COLO829 (cell line): ENCODE data around the gene ELFN1.
A peak's percentile ranks its signal among the peaks of the same experiment; 100 is the strongest.

Experiments
- DNase-seq: peaks from one replicate; pipeline ENCODE4 v3.0.0; 2012; ENCODE audit warnings: low spot score

The ELFN1 gene

DNA sequence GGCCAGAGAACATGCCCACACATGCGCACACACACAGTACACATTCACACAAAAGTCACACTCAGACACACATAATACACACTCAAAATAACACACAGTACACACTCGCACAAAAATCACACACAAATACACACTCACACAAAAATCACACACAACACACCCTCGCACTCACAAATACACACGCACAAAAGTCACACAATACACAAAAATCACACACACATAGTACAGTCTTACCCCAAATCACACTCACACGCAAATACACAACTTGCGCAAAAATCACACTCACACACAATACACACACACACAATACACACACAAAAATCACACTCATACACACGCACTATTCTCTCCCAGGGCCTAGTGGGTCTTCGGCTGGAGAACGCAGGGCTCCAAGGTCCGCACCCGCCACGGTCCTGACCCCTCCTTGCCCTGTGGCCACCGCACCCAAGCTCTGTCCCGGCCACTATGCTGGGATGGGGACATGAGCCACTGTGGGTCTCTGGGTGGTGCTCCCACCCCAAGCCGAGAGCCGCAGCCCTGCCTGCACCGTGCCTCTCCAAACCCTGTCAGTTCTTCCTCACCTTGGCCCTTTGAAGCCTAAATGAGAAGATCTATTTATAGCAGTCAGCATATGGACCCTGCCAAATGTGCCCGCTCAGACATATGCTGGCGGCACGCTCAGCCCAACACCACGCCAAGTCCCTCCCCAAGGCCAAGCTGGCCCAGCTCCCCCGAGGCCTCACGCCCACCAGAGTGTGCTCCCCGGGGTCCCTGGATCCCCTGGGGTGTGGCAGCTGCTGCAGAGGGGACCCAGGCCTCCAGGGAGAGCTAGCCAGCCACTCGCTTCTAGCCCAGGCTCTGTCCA lies 55.9 kb downstream of the ELFN1 start:
- no peak for DNase-seq

DNA sequence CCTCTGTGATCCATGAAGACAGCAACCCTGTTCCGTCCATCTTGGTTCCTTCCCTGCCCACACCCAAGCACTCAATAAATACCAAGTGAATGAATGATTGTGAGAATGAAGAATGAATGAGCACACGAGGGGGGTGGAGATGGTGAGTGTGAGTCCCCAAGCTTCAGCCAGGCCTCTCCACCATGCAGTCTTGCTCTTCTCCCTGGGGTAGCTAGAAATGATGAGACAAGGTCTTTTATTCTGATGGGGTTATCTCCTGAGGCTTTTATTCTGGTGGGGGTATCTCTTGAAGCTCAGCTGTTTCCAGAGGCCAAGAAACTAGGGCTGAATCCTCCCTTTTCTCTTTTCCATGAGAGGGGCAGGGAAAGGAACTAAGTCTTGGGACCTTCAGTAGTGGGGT lies 57.0 kb downstream of the ELFN1 start:
- DNase-seq: no peak

DNA sequence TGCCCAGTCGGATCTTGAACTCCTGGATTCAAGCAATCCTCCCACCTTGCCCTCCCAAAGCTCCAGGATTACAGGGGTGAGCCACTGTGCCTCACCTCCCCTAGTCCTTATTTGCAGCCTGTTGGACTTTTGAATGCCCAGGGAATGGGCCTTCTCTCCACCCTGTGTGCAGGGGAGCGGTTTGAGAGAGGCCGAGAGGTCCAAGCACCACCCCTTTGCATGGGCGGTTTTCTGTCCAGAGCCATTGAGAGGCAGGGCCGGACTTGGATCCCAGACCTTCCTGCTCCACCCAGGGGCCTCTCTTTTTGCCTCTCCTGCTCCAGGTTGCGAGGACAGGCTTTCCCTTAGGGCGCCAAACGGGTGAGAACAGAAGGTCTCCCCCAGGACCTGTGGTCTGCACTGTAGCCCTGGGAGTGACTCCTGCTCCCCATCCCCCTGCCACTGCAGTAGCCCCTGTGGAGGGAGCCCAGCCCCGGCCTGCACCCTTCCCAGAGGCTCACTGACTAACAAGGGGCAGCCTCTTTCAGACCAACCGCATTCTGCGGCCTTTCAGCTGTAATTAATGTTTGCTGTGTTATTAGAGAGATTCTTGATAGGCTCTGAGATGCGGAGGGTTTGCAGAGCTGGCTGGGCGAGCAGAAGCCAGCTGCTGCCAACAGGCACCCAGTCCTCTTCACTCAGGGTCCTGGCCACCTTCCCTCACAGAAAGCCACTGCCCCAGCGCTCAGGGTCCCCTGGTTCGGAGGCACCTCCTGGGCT lies 57.9 kb downstream of the ELFN1 start:
- no peak for DNase-seq

- no peak for DNase-seq
Observed at GRCh38 chr7:1729183-1729582, 59.1 kb downstream of the ELFN1 start.

- DNase-seq: no peak
Observed at GRCh38 chr7:1729773-1730172, 59.7 kb downstream of the ELFN1 start.

- no peak for DNase-seq
Observed at GRCh38 chr7:1732072-1732471, 62.0 kb downstream of the ELFN1 start.

- no peak for DNase-seq
Observed at GRCh38 chr7:1732645-1733044, 62.6 kb downstream of the ELFN1 start.

DNA sequence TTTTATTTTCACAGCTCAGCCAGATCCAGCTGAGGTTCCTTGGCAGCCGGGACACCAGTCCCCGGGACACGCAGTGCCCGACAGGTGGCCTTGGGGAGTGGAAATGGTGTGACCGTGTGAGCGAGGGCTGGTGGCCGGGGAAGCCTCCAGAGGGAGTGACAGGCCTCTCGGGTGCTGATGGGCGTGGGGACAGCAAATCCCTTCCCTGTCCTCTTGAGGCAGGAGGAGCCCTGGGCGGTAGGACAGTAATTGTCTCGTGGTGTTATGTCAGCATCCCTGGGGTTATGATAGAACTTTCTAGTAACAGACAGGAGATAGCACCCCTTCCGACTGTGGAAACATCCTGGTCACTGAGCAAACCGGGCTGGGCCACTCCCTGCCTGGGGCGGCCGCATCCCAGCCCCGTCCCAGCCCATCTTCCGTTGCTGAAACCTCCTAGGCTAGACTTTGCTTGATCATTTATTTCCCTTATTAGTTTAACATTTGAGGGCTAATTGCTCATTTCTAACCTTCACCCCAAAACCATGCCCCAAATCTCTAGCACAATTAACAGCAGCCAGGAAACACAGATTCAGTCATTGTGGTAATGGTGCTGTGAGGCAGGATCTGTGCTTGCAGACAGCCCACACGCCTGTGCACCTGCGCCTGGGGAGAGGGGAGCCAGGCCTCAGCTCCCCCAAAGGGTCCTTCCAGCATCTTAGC lies 63.3 kb downstream of the ELFN1 start:
- DNase-seq: no peak

DNA sequence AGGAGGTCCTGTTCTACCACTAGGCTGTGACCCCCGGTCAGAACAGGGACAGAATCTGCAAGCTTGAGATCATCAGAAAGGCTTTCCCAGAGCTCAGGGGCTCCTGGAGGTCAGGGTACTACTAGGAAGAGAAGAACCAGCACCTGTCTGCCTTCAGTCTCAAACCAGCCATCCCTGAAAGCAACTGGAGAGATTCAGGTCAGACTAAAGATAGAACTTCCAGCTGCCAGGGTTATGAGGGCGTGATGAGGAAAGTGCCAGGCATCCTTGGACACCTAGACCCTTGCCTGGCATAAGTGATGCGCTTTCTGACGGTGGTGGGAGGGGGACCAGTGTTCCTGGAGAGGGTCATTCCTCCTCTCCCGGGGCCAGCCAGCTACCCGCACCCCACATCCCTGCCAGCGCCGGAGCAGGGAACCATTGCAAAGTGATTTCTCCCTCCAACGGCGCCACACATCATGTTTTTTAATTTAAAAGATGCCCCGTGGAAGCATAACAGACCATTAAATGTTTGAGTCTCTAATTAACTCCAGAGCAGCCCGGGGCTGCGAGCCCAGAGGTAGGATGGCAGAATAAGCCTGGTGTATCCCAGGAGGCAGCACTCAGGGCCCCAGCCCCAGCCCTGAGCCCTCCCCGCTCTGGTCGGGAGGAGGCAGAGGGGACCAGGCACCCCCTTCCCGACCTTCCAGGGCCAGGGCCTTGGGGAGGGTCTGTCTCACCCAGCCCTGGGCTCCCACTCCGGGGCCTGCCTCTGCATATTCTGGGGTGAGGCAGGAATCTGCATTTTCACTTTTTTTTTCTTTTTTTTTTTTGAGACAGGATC lies 64.0 kb downstream of the ELFN1 start:
- no peak for DNase-seq

GRCh38 chr7:1735262-1735661 lies 65.2 kb downstream of the ELFN1 start:
- no peak for DNase-seq

DNA sequence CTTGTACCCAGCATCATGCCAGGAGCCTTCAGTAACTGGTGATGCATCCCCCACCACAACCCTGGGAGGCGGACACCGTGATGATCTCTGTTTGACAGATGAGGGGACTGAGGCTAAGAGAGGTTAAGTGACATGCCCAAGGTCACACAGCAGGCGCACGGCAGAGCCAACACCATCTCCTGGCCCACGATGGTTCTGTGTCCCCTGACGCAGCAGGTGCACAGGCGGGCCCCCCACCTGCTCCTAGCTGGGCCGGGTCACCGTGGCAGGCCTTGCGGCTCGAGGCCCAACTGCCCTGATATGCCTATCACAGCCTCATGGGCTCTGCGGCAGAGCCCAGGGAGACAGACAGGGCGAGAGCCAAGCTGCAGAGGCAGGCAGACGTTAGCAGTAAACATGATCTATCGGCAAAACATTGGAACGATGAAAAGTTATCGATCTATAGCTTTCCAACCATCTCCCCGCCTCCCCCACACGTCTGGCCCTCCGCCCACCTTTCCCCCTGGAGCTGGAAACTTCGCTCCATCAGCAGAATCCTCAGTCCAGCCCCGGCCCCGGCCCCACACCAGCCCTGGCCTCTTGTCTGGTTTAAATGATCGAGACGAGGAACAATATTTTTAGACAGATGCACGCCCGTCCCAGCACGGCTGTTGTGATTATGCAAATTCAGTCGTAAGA lies 65.9 kb downstream of the ELFN1 start:
- no peak for DNase-seq

GRCh38 chr7:1736484-1736817 lies 66.4 kb downstream of the ELFN1 start:
- no peak for DNase-seq

DNA sequence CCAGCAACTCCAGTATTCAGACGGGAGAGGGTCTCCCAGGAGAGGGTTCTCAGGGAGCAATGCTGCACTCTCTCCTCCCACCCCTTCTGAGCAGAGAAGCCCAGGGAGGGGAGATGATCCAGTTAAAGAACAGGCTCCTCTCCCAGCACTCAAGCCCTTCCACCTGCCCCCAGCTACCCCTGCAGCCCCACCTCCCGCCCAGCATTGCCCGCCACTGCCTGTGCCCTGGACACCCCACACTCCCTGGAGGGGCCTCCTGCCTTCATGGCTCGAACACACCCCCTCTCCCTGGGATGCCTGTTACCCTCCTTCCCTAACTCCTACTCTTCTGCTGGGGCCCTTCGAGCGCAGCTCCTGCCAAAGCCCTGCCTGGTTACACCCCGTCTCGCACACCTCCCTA lies 66.8 kb downstream of the ELFN1 start:
- no peak for DNase-seq

DNA sequence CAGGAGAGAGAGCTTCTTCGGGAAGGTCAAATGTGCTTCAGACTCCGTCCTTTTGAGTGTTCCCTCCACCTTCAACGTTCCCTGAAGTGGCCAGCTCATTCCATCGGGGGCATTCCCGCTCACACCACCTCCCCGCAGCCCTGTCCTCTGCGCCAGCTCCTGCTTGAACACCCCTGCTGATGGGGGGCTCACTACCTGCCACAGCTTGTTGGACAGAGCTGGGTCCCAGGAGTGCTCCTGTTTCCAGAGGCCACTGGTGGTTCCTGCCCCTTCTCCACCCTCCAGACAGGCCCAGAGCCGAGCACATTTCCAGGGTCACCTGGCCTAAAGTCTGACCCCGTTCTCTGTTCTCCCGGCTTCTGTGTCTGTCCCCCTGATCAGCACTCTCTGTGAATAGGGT lies 67.4 kb downstream of the ELFN1 start:
- DNase-seq: no peak

DNA sequence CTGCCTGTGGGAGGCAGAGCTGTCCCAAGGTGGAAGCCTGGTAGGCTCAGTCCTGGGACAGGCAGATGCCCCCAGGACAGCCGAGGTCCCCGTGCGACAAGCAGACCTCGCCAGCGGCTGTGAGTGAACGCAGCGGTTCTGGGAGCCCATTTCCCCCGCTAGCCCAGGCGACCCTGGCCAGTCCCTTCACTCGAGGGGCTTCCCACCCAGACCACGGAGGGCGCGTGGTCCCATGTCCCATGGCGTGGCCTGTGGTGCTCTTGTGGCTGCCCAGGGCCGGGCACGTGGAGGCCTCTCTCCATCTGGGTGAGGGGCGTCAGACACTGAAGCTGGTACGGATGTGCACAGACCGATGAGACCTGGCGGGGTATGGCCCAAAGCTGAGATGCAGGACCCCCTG lies 67.9 kb downstream of the ELFN1 start:
- DNase-seq: no peak

- DNase-seq: no peak
Observed at GRCh38 chr7:1738511-1738910, 68.4 kb downstream of the ELFN1 start.

DNA sequence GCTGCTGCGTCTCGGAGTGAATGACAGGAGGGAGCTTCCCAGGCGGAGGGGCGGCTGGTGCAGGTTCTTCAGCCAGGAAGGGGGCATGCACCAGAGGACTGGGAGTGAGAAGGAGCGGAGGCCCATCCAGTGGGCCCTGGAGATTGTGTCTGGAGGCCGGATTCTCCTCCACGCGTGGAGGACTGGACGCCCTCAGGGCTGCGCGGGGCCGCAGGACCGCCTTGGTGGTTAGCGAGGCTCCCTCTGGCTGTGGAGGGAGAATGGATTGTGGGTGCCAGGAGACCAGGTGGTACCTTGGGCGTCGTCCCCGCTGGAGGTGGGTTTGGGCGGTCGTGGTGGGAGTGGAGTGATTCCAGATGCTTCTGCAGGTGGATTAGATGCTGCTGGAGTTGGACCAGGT lies 68.9 kb downstream of the ELFN1 start:
- DNase-seq: no peak

GRCh38 chr7:1739593-1739992 lies 69.5 kb downstream of the ELFN1 start:
- no peak for DNase-seq

DNA sequence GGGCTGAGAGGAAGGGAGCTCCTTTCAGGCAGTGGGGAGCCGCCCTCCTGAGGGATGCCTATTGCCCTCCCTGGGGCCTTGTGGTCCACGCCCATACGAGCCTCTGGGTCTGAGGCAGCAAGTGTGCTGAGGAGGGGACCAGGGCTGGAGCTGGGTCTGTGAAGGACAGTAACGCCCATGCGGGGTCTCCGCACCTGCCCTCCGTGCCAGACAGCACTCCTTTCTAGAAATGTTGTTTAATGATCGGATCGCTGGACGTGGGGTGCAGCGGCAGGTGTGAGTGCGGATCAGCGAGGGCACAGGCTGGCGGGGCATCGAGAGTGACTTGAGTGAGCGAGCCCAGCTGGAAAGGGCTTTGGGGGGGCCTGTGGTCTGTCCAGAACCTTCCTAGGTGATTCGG lies 70.1 kb downstream of the ELFN1 start:
- no peak for DNase-seq

DNA sequence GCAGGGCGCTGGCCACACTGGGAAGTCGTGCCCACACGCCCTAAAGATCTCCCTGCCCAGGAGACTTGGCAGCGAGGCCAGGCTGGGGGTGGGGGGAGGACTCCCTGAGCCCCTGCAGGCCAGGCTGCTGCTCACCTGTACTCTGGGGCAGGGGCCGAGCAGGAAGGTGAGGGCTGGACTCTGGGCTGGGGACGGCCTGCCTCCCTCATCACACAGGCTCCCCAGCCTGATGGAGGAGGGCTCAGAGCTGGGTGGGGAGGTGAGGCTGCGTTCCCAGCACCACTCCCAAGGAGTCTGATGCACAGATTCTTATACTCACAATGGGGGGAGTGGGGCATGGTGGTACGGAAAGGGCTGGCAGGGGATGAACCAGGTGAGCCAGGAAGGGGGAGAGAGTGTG lies 71.2 kb downstream of the ELFN1 start:
- DNase-seq: no peak

GRCh38 chr7:1741751-1742554 lies 71.9 kb downstream of the ELFN1 start:
- DNase-seq: peak; percentile 70
